Endothelial cell of umbilical vein (primary cell): ENCODE data around the gene ACTN1.

ENCODE experiments used
- EZH2 ChIP-seq: IDR thresholded peaks from 2 replicates; pipeline ENCODE4 v1.6.1; 2012; ENCODE audit warnings: borderline replicate concordance, low read depth, mild to moderate bottlenecking, moderate library complexity, low read length, inconsistent platforms; ENCODE audit not compliant: severe bottlenecking
- GATA2 ChIP-seq: IDR thresholded peaks from 2 replicates; pipeline ENCODE4 v1.7.0; 2011; ENCODE audit warnings: low read depth, mild to moderate bottlenecking, moderate library complexity, mixed read lengths, low read length; ENCODE audit not compliant: insufficient read length, insufficient read depth
- MYC ChIP-seq: IDR thresholded peaks from one replicate; pipeline ENCODE4 v1.6.1; 2011; ENCODE audit warnings: mild to moderate bottlenecking, low read depth, low read length
- POLR2A ChIP-seq: IDR thresholded peaks from 2 replicates; pipeline ENCODE4 v1.6.1; 2012; ENCODE audit warnings: low read depth, mild to moderate bottlenecking, control low read depth, low read length
- TF ChIP-seq, protein P1 (sequence below), 2 donors: IDR thresholded peaks; 1 replicate in 1 of 2; 2 replicates in 1 of 2; pipeline ENCODE4 v1.5.1; 2011; ENCODE audit warnings: low read length in 2 of 2, mild to moderate bottlenecking in 2 of 2, moderate library complexity in 2 of 2, control low read depth in 1 of 2, inconsistent platforms in 1 of 2, low read depth in 1 of 2; ENCODE audit not compliant: insufficient read depth in 1 of 2; ENCODE audit errors: extremely low read depth in 1 of 2
- TF ChIP-seq, protein P2 (sequence below): IDR thresholded peaks from 2 replicates; pipeline ENCODE4 v1.6.1; 2011; ENCODE audit not compliant: insufficient read depth, insufficient read length

DNA sequence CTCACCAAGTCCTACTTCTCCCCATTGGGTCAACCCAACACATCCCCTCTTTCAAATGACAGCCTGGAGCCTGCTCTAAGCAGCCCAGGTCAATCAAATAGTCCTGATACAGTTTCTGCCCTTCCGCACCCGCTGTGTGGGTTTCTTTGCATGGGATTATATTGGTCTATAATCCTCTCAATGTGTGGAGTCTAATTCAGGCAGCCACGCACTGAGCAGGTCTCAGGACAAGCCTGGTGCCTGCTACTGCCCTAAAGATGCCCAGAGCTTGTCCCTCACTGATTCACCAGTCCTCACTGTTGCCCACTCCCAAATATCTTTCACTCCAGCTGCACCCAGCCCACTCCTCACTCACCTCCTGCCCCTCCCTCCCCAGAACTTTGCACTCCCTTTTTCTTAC, 16.4 kb downstream of the ACTN1 start:
- TF ChIP-seq, protein P1, sequence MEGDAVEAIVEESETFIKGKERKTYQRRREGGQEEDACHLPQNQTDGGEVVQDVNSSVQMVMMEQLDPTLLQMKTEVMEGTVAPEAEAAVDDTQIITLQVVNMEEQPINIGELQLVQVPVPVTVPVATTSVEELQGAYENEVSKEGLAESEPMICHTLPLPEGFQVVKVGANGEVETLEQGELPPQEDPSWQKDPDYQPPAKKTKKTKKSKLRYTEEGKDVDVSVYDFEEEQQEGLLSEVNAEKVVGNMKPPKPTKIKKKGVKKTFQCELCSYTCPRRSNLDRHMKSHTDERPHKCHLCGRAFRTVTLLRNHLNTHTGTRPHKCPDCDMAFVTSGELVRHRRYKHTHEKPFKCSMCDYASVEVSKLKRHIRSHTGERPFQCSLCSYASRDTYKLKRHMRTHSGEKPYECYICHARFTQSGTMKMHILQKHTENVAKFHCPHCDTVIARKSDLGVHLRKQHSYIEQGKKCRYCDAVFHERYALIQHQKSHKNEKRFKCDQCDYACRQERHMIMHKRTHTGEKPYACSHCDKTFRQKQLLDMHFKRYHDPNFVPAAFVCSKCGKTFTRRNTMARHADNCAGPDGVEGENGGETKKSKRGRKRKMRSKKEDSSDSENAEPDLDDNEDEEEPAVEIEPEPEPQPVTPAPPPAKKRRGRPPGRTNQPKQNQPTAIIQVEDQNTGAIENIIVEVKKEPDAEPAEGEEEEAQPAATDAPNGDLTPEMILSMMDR (IDR thresholded peaks at IDR 0.05; ENCODE audit: extremely low read depth in 1 of 2, insufficient read depth in 1 of 2, low read depth in 1 of 2, low read length in 2 of 2): no peak
- TF ChIP-seq POLR2A (no peak), MYC (no peak), EZH2 (no peak), GATA2 (no peak)
- TF ChIP-seq, protein P2, sequence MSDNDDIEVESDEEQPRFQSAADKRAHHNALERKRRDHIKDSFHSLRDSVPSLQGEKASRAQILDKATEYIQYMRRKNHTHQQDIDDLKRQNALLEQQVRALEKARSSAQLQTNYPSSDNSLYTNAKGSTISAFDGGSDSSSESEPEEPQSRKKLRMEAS: no peak
